Amygdala (tissue), 56 donors: ENCODE measurements around the gene SMARCA1.
"Not testable (repeated sequence)": the region's sequence is repeated elsewhere in the genome, so short reads cannot be mapped to it uniquely, and the experiment has no call there.

Experiments
- DNase-seq, 56 donors: peaks; one replicate each; lab custom pipeline; 2025; lab: John Stamatoyannopoulos, UW

SMARCA1 gene, protein sequence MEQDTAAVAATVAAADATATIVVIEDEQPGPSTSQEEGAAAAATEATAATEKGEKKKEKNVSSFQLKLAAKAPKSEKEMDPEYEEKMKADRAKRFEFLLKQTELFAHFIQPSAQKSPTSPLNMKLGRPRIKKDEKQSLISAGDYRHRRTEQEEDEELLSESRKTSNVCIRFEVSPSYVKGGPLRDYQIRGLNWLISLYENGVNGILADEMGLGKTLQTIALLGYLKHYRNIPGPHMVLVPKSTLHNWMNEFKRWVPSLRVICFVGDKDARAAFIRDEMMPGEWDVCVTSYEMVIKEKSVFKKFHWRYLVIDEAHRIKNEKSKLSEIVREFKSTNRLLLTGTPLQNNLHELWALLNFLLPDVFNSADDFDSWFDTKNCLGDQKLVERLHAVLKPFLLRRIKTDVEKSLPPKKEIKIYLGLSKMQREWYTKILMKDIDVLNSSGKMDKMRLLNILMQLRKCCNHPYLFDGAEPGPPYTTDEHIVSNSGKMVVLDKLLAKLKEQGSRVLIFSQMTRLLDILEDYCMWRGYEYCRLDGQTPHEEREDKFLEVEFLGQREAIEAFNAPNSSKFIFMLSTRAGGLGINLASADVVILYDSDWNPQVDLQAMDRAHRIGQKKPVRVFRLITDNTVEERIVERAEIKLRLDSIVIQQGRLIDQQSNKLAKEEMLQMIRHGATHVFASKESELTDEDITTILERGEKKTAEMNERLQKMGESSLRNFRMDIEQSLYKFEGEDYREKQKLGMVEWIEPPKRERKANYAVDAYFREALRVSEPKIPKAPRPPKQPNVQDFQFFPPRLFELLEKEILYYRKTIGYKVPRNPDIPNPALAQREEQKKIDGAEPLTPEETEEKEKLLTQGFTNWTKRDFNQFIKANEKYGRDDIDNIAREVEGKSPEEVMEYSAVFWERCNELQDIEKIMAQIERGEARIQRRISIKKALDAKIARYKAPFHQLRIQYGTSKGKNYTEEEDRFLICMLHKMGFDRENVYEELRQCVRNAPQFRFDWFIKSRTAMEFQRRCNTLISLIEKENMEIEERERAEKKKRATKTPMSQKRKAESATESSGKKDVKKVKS

DNA sequence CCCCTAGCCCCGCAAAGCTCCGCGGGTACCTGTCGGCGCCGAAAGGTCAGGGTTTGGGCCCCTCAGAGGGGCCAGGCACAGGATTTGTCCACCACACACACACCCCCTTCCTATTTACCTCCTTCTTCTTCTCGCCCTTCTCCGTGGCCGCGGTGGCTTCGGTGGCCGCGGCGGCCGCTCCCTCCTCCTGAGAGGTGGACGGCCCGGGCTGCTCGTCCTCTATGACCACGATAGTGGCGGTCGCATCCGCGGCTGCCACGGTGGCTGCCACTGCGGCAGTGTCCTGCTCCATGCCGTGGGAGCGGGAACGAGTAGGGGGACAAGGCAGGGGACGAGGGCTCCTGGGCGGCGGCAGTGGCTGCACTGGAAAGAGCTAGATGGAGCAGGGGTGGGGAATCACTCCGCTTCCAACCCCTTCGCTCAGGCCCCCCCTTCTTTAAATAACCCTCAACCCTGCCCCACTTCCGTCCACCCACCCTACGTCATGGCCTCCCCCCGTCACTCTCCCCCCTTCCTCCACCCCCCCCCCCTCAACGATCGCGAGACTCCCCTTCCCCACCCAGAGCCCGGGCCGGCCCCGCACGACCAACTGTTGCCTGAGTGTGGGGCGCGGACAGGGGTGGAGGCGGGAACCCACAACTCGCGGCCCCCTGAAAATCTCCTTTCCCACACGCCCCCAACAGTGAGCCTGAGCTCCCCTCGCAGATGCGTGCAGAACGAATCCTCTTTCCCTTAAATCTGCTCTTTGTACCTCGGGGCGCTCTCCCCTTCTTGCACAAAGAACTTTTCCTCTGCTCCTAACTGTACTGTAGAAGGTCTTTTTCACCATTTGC is at the start of gene SMARCA1:
SMARCA1 (minus strand) TSS at position 412 of the 833 bp plus-strand sequence; CDS start at position 292, 120 bp downstream.
- peak in 43 of 56 donors; percentile 0 to 55 (median 18) for DNase-seq

DNA sequence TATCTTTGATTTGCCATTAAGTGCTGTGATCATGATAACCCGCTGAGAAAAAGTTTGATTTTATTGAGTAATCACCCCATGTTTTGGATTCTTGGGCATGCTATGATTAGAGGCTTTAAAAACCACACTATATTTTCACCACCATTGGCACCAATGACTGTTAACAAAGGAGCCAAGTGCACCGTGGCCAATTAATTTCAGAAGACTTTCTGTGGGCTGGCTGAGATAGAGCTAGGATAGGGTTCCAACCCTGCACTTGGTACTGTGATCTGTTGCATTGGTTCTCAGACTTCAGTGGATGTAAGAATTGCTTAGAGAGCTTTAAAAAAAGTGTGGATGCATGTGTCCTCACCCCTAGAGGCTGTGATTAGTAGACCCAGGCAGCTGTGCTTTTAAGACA is 49.1 kb upstream of the SMARCA1 start:
- DNase-seq = no peak

DNA sequence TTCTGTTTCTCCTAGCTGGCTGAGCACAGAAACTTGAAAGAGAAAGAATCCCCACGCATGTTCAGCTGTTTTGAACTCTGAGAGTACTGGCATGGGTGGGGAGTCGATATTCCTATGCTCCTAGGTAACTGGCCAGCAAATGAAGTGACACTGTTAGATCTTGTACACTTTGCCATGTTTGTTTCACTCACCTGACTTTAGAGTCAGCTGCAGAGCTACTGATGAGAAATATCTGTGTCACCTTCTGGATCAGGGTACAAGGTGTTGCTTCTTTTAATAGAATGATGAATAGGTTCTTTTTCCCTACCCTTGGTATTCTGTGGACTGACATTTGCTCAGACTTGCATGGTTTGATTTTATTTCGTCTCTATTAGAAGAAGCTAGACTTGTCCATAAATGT is 45.1 kb upstream of the SMARCA1 start:
- no peak for DNase-seq

DNA sequence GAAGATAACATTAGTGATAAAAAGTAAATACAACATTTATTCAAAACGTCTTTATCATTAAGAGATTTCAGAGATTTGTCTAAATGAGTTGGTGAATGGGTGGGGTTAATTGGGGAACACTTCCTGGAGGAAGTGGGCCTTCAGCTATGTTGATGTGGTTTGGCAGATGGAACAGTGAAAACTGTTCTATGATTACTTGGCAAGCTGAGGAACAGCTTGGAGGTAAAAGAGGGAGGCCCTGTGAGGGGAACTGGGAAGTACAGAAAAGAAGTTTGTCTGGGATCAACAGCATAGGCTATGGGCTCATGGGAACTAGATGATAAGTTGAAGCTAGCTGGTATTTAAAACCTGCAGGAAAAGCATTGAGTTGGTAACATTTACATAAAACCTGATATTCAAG is 42.8 kb upstream of the SMARCA1 start:
- DNase-seq = no peak

DNA sequence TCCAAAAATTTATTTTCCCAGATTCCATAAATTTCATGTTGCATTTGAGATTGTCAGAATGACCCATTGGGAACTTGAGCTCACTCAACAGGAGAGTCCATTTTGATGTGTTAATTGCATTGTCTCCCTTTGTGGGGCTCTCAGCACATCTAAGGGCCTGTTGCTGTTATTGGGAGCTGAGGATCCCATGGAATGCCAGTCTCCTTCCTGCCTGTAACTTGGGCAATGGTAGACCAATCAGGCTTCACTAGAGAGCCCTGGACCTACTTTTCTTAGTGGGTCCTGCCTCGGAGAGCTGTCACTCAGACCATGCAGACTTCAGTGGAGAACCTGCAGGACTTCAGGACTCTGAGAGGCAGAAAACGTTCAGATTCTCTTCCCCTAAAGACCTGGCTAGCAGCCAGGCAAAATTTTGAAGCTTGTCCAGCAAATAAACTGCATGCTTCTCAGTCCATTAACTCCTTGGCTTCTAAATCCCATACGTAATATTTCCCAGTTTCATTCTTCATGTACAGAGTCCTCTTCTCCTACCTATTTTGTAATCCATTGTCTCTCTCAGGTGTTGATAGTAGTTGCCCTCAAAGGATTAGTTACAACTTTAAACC is 41.9 kb upstream of the SMARCA1 start:
- no peak for DNase-seq

DNA sequence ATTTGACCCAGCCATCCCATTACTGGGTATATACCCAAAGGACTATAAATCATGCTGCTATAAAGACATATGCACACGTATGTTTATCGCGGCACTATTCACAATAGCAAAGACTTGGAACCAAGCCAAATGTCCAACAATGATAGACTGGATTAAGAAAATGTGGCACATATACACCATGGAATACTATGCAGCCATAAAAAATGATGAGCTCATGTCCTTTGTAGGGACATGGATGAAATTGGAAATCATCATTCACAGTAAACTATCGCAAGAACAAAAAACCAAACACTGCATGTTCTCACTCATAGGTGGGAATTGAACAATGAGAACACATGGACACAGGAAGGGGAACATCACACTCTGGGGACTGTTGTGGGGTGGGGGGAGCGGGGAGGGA is 41.1 kb upstream of the SMARCA1 start:
- not testable (repeated sequence) for DNase-seq

DNA sequence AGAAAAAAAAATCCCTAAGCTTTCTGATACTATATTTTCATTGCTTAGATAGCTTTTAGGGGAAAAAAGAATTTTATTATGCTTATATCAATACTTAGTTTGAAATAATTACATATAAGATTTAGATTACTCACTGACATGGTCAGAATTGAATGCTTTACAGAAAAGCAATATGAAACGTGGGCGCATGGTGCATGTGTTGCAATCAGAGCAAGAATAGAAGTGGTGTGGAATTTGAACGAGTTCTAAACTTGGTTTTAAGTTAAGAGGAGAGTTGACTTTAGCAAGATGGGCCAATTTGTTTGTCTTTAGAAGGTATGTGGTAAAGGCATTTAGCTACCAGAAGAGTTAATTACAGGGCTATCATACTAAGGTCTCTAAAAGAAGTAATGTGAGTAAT is 38.2 kb upstream of the SMARCA1 start:
- no peak for DNase-seq

DNA sequence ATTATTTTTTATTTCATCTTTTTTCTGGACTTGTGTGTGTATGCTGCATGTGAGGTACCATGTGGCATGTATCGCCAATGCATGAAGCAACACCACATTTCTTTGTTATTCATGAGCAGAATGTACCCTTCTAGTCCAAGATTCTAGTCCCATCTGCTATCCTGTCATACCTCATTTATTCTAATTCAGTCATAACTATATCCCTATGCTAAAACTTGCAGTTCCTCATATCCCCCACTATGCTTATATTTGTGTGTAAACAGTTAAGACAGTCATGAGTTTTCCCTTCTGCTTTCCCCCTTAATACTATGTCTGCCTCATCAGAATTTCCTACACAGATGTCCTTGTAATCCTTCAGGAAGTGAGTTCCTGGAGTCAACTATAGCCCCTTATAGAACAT is 36.5 kb upstream of the SMARCA1 start:
- DNase-seq = no peak

DNA sequence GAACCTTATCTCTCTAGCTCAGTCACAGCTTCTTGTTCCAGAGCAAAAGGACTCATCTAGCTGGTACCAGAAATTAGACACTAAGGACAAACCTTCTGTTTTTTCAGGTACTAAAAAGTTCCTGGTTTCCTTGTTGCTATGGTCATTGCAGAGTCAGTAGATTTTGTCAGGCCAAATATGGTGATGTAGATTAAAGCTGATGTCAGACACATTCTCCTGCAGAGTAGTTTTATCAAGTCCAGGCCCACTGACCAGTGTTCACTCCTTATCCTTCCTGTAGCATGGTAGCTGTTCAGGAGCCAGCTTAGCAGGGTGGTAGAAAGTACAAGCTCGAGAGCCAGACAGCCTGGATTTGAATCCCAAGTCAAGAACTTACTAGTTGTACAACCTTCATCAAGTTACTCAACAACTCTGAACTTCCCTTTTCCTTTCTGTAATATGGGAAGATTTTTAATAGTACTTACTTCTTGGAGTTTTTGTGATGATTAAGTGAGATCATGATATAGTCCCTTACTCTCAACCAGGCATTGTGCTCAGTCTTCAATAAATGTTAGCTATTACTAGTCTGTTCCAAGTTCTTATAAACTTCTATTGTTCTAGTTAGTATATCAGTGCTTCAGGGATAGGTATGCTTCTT is 34.7 kb upstream of the SMARCA1 start:
- DNase-seq = no peak

DNA sequence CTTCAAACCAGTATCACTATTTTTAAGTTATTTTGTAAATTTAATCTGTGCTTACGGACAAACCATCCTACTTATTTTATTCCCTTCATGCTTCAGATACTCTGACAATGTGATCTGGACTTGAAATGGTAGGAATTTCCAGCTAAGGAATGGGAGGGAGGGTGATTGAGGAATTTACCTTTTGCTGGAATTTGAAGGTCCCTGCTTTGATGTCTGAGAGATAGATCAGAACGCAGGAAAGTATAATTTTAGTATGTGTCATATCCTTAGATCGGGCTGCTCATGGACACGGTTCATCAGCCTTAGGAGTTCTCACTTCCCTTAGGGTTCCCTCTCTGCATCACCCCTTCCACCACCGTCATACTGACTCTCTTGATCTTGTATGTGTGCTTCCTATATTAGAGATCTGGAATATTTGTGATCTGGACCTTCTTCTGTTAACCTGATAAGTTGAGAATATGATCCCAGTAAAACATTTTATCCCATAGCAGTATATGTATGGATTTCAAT is 33.6 kb upstream of the SMARCA1 start:
- DNase-seq = no peak

DNA sequence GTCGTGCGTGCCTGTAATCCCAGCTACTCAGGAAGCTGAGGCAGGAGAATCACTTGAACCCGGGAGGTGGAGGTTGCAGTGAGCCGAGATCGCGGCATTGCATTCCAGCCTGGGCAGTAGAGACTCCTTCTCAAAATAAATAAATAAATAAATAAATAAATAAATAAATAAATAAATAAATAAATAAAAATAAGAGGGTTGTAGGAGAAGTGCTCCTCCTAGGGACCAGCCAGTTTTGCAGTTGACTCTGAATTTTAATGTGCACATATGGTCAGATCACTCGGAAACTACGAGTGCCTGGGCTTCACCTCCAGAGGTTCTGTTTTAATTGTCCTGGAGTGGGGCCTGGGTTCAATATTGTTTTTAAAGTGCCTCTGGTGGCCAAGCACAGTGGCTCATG is 31.5 kb upstream of the SMARCA1 start:
- DNase-seq = not testable (repeated sequence)

DNA sequence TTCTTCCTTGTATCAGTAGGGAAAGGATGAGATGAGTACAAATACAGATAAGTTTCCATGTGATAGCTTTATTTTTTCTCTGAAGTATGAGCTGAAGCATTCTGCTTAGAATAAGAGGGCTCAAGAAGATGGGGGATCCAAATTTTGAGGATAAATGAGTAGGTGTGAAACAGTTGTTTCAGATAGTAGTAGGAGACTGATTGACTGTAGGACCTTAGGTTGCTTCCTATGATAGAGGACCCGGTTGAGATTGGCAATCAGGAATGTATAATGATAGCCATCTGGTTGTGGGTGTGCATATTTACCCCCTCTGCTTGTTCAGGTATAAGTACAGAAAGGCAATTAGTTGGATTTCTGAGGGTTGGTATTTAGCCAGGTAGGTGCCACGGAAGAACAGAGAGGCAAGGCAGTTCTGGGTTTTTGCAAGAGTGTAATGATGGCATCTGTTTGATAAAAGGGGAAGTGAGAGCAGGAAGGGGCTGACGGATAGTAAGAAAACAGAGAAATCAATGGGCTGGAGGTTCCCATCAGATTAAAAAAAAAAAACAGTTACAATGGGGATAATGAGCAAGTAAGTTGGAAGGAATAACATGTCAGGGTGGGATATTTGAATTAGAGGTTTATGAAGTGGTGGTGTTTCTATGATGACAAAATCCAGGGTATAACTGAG is 30.5 kb upstream of the SMARCA1 start:
- no peak for DNase-seq

DNA sequence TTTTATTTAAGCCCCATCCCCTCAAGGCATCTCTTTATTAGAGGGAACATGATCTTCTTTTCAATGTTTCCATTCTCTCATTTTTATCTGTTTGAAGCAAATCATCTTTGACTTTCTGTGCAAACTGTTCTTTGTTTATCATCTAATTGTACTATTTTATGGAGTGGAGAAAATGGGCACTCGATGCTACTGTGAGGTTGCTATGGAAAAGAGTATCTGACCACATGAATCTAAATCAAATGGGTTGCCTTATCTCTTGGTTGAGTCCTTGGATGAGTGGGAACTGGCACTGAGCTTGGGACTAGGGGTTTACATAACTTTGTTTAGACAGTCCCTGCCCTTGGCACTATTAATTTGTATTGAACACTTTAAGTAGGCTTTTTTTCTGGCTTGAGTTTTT is 25.8 kb upstream of the SMARCA1 start:
- no peak for DNase-seq

DNA sequence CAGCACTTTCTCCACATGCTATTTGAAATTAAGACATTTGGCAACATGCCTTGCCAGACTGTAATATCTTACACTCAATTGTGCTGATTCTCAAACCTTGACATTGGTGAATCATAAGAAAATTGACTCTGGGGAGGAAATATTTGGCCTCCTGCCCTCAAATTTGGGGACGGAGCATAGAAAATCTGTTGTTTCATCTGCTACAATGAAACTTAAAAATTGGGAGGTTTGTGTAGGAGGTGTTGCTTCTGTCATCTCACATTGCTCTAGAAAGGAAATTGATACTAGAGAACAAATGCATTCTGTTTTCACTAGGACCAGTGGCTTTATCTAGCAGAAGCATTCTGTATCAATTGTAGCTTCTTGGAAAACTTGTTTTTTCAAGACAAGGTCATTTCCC is 22.1 kb upstream of the SMARCA1 start:
- no peak for DNase-seq

DNA sequence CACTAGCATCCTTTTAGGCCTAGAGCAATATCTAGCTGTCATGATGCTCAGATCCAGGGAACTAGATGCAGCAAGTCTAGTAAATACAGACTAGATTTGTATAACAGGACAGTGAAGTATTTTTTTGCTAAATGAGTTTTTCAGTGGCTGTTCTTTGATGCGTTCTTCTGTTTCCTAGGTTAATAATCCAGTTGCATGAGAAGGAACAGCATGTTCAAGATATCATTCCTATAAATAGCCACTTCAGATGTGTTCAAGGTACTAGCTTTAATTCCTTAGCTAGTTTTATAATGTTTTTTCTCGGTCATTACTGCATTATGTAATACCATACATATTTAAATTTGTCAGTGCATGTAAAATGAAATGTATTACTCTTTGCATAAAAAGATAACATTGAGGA is 21.5 kb upstream of the SMARCA1 start:
- DNase-seq = no peak

DNA sequence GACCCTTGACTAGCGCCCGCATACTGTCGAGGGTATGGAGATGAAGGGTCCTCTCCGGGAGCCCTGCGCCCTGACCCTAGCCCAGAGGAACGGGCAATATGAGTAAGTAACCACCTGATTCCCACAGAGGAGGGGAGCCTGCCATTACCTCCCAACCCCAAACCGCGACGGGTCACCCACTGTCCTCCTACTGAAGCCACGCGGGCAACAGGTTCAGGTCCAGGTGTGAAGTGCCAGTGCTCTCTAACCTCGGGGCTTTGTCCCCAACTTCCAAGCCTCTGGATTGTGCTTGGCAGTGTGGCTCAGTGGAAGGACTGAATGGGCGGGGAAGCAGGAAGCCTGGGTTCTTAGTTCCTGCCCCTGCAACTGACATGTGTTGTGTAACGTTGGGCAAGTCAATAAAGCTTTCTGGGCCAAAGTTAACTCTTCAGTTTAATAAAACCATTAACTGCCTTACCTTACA is 17.5 kb upstream of the SMARCA1 start:
- DNase-seq = peak in 7 of 56 donors; percentile 0 to 8 (median 4)

DNA sequence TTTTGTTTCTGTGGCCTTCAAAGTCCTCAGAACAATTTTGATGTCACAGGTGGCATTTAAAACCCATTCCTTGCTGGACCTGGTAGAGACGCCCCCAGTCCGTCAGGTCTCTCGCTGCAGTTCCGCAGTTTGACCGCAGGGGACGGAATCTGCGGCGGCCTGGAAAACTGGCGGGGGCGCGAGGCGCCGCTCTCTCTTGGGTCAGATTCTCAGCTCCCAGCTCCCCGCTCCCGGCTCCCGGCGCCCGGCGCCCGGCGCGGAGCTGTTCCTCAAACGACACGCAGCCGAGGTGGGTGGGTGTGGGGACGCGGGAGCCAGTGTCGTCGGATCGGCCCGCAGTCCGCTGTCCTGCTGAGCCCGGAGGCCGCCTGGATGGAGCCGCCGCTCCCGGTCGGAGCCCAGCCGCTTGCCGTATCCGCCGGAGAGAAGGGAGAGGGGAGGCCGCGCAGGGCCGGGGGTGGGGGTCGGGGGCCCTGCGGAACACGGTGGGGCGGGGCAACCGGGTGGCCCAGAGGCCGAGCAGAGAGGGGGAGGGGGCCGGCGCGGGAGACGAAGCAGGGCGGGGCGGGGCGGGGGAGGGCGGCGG is 16.9 kb upstream of the SMARCA1 start, which contains the start of gene OCRL:
OCRL (plus strand) TSS at position 192 of the 586 bp plus-strand sequence; CDS start at position 373, 181 bp downstream.
- peak in 53 of 56 donors; percentile 0 to 66 (median 21) for DNase-seq
